Suprapubic skin (tissue), 4 donors: Measurements from ENCODE around the gene RXRA. TPM values are rescaled to one million over a fixed set of nuclear protein-coding genes. Genes with fewer than 3 reads are reported as not detected.

Experiments used
- DNase-seq, 2 donors: peaks; one replicate each; pipeline ENCODE4 v3.0.0-alpha.2; 2019; ENCODE audit warnings: low spot score in 2 of 2
- H3K27ac ChIP-seq: fragments of 200-600 bp; sonication (generic); one replicate; pipeline ENCODE4 v1.5.1; 2019
- H3K27me3 ChIP-seq: fragments of 200-600 bp; sonication (generic); one replicate; pipeline ENCODE4 v1.5.1; 2019
- H3K36me3 ChIP-seq: fragments of 200-600 bp; sonication (generic); one replicate; pipeline ENCODE4 v1.5.1; 2019
- H3K4me1 ChIP-seq: fragments of 200-600 bp; sonication (generic); one replicate; pipeline ENCODE4 v1.5.1; 2019
- H3K4me3 ChIP-seq: fragments of 200-600 bp; sonication (generic); one replicate; pipeline ENCODE4 v1.5.1; 2019; ENCODE audit warnings: mild to moderate bottlenecking
- H3K9me3 ChIP-seq: fragments of 200-600 bp; sonication (generic); one replicate; pipeline ENCODE4 v1.5.1; 2019
- EP300 ChIP-seq: sonication (generic); formaldehyde crosslinking; IDR thresholded peaks from one replicate; pipeline ENCODE4 v1.6.1; 2017; ENCODE audit warnings: antibody characterized with exemption
- POLR2A ChIP-seq, 2 donors: fragments of 450-650 bp; IDR thresholded peaks; one replicate each; pipeline ENCODE4 v1.6.1; 2017; ENCODE audit warnings: antibody characterized with exemption in 2 of 2, mild to moderate bottlenecking in 2 of 2, moderate library complexity in 2 of 2
- POLR2AphosphoS5 ChIP-seq, 3 donors: sonication (generic); formaldehyde crosslinking; IDR thresholded peaks; one replicate each; pipeline ENCODE4 v1.6.1; 2017; ENCODE audit warnings: antibody characterized with exemption in 3 of 3
- WGBS: methylation state at CpG from one replicate; pipeline ENCODE4 v1.1.5; 2018; 5-methylcytosine and 5-hydroxymethylcytosine counted together
- total RNA-seq, 4 donors: library from RNA; depleted of rRNA; stranded (reverse); fragments of >200 nt; gene quantifications; one replicate each; pipeline ENCODE4 v1.1.0, GENCODE V29; 2016
- TF ChIP-seq, protein P1 (sequence below), 2 donors: fragments of 200-600 bp in 1 of 2; fragments of 450-650 bp in 1 of 2; sonication (generic) in 1 of 2; IDR thresholded peaks; one replicate each; pipeline ENCODE4 v1.5.1; 2016 to 2019; ENCODE audit warnings: antibody characterized with exemption in 2 of 2, mild to moderate bottlenecking in 1 of 2, moderate library complexity in 1 of 2

The RXRA gene
- total RNA-seq, 4 donors from 2014 or later: 165 to 240 (median 185) TPM

DNA sequence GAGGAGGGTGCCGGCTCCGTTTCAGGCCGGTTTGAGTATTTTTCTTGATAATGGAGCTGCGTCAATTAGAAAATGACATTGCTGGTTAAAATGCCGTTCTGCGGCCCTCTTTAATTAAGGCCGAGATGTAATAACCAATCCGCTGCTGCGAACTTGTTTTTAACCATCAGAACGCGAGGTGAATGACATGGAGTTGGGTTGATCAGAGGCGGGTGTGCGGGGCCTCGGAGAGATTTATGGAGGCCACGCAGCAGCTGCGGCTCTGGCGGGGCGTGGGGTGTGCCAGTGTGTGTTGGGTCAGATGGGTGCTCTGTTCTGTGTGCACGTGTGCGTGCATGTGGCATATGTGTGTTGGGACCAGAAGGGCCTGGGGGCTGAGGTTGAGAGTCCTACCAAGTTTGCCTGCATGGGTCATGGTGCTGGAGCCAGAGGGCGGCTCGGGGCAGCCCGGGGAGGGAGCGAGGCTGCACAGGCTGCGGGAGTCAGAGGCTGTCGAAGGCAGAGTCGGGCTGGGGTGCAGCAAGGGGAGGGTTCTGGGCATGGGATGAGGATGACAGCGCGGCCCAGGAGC is 25.4 kb downstream of the RXRA start:
- no peaks in the 10 kb centered on the region for H3K27me3 ChIP-seq
- TF ChIP-seq EP300: no peak
- TF ChIP-seq, protein P1, sequence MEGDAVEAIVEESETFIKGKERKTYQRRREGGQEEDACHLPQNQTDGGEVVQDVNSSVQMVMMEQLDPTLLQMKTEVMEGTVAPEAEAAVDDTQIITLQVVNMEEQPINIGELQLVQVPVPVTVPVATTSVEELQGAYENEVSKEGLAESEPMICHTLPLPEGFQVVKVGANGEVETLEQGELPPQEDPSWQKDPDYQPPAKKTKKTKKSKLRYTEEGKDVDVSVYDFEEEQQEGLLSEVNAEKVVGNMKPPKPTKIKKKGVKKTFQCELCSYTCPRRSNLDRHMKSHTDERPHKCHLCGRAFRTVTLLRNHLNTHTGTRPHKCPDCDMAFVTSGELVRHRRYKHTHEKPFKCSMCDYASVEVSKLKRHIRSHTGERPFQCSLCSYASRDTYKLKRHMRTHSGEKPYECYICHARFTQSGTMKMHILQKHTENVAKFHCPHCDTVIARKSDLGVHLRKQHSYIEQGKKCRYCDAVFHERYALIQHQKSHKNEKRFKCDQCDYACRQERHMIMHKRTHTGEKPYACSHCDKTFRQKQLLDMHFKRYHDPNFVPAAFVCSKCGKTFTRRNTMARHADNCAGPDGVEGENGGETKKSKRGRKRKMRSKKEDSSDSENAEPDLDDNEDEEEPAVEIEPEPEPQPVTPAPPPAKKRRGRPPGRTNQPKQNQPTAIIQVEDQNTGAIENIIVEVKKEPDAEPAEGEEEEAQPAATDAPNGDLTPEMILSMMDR (IDR thresholded peaks at IDR 0.05): no peak
- TF ChIP-seq POLR2A (IDR thresholded peaks at IDR 0.05): no peak
- no peak for TF ChIP-seq POLR2AphosphoS5 (IDR thresholded peaks at IDR 0.05)
- peak overlapping the region; percentile 91 for H3K27ac ChIP-seq
- no peaks in the 10 kb centered on the region for H3K36me3 ChIP-seq
- 58% methylated on average over 29 of the region's 29 CpGs for WGBS
- peaks cover 100% of the 10 kb centered on the region for H3K4me1 ChIP-seq
- no peak overlapping the region for H3K4me3 ChIP-seq
- DNase-seq: no peak
- no peaks in the 10 kb centered on the region for H3K9me3 ChIP-seq

GRCh38 chr9:134352247-134352933 is 26.1 kb downstream of the RXRA start:
- no peak for TF ChIP-seq POLR2A (IDR thresholded peaks at IDR 0.05)
- no peak for TF ChIP-seq POLR2AphosphoS5 (IDR thresholded peaks at IDR 0.05)
- TF ChIP-seq, protein P1 (IDR thresholded peaks at IDR 0.05): no peak
- TF ChIP-seq EP300: no peak
- no peaks in the 10 kb centered on the region for H3K27me3 ChIP-seq
- H3K9me3 ChIP-seq: no peaks in the 10 kb centered on the region
- DNase-seq: no peak
- WGBS: 81% methylated on average over 9 of the region's 18 CpGs
- H3K4me1 ChIP-seq: peaks cover 100% of the 10 kb centered on the region
- H3K4me3 ChIP-seq: no peak overlapping the region
- peak overlapping the region; percentile 91 for H3K27ac ChIP-seq
- no peaks in the 10 kb centered on the region for H3K36me3 ChIP-seq

DNA sequence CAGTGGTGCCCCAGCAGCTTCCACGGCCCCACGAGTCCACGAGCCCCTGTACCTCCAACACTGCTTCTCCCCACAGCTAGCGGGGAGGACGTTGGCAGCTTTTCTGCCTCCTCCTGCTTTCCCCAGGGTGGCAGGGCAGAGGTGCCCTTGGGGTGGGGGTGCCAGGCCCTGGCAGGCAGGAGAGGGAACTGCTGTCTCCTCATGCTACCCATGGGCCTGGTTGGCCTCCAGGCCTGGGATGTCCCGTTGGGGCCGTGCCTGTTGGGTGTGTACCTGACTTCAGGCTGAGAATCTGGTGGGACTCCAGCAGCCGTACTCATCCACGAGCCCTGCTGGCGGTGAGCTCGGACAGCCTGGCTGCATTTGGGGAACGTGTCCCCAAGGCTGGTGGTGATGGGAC is 27.3 kb downstream of the RXRA start:
- 45% methylated on average over 2 of the region's 12 CpGs for WGBS

GRCh38 chr9:134355158-134355557 is 28.9 kb downstream of the RXRA start:
- DNase-seq: no peak
- Histone ChIP-seq H3K9me3 (no peaks in the 10 kb centered on the region), H3K27ac (peak overlapping the region; percentile 91), H3K4me3 (peak overlapping the region; percentile 22), H3K27me3 (no peaks in the 10 kb centered on the region), H3K4me1 (peaks cover 100% of the 10 kb centered on the region), H3K36me3 (no peaks in the 10 kb centered on the region)
- TF ChIP-seq, protein P1 (IDR thresholded peaks at IDR 0.05): no peak
- no peak for TF ChIP-seq EP300
- TF ChIP-seq POLR2A (IDR thresholded peaks at IDR 0.05): no peak
- no peak for TF ChIP-seq POLR2AphosphoS5 (IDR thresholded peaks at IDR 0.05)
- WGBS: 57% methylated on average over 5 of the region's 8 CpGs

More for the DNA sequence above, 27.3 kb downstream of the RXRA start:
- TF ChIP-seq POLR2A (IDR thresholded peaks at IDR 0.05) (no peak), POLR2AphosphoS5 (IDR thresholded peaks at IDR 0.05) (no peak), EP300 (no peak)
- TF ChIP-seq, protein P1 (IDR thresholded peaks at IDR 0.05): no peak
- Histone ChIP-seq H3K4me1 (peaks cover 100% of the 10 kb centered on the region), H3K27me3 (no peaks in the 10 kb centered on the region), H3K9me3 (no peaks in the 10 kb centered on the region), H3K36me3 (no peaks in the 10 kb centered on the region), H3K4me3 (no peak overlapping the region), H3K27ac (peak overlapping the region; percentile 91)
- no peak for DNase-seq

DNA sequence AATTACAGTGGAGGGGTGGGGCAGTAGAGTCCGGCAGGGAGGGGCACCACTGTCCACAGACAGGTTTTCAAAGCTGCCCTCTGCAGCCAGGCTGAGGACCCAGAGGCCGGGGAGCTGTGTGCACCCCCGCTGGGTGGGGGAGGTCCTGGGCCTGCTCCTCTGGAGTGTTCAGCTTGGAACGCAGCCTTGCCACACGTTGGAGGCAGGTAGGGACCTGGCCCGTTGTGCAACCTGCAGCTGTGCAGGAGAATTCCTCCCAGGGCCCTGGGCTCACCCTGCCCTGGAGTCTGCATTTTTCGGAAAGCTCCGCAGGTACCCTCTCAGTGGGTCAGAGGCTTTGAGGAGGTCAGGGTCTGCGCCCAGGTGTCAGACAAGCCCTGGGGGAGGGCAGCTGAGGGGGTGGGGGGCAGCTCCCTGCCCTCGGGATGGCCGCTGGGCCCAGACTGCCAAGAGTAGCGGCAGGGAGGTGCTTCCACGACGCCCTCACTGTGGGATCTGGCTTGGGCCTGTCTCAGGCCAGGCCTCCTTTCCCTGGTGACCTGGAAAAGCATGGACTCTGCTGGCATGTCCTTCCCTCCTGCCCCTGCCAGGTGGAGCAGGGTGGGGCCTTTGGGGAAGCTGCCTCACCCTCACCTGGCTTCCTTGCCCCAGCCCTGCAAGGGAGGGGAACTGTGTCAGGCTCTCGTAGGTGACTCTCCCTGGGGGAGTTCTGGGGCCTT is 29.5 kb downstream of the RXRA start:
- DNase-seq: no peak
- Histone ChIP-seq H3K36me3 (no peaks in the 10 kb centered on the region), H3K9me3 (no peaks in the 10 kb centered on the region), H3K27ac (peak overlapping the region; percentile 91), H3K4me3 (peak overlapping the region; percentile 22), H3K27me3 (no peaks in the 10 kb centered on the region), H3K4me1 (peaks cover 100% of the 10 kb centered on the region)
- no peak for TF ChIP-seq EP300
- TF ChIP-seq POLR2AphosphoS5 (IDR thresholded peaks at IDR 0.05): peak in 1 of 3 donors; percentile 4
- TF ChIP-seq, protein P1 (IDR thresholded peaks at IDR 0.05): no peak
- WGBS: 50% methylated on average over 6 of the region's 15 CpGs
